ENCODE results near the gene MIS18BP1. TPM values are rescaled to one million over a fixed set of nuclear protein-coding genes. Genes with fewer than 3 reads are reported as not detected.
A peak's percentile ranks its signal among the peaks of the same experiment; 100 is the strongest.

The MIS18BP1 gene
- total and polyA plus RNA-seq, 10 of the 15 experiments (the other 5 are each of a cell fraction or from before 2014, with no cell fraction given): 16.9 to 88.9 (median 57.0) TPM

DNA sequence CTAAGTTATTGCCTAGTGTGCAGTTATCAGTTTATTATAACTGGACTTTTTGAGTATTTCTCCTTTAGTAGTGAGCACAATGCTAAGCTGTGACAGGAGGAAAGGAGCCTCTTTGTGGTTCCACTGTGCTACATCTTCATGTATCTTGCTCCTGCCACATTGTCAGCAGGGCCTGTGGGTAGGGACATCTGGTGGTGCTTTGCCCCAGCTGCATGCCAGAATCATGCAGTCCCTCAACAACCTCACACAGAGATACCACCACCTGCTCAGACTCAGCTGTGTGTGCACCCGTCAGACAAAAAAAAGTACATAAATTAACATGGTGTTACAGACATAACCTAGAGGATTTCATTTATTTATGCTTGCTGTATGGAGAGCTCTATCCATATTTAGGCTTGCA is 51.1 kb downstream of the MIS18BP1 start (continued):
- TF ChIP-seq CTCF (IDR thresholded peaks at IDR 0.05 in 2 of 3, conservative IDR thresholded peaks at IDR 0.05 in 1 of 3; ENCODE audit: control insufficient read depth in 2 of 3, extremely low read depth in 1 of 3, insufficient read depth in 1 of 3, low read depth in 3 of 3, low read length in 3 of 3) (peak; percentile 37 to 45 (median 37); a peak in 4 of 6 replicates), SREBF1 (IDR thresholded peaks at IDR 0.05; ENCODE audit: low read length) (no peak), PAX8 (IDR thresholded peaks at IDR 0.05) (no peak), ZNF207 (IDR thresholded peaks at IDR 0.05; ENCODE audit: borderline replicate concordance) (no peak), SMARCA5 (IDR thresholded peaks at IDR 0.05) (no peak), IRF4 (IDR thresholded peaks at IDR 0.05; ENCODE audit: low read depth, low read length) (no peak), TCF3 (IDR thresholded peaks at IDR 0.05; ENCODE audit: borderline replicate concordance, insufficient read depth, low read depth, low read length) (0 out of 2 replicates have a peak, but pooled peaks have one; percentile 15), RUNX3 (IDR thresholded peaks at IDR 0.05; ENCODE audit: low read length) (peak; percentile 36; the same call in 1 of the 2 replicates), STAT1 (conservative IDR thresholded peaks at IDR 0.05) (no peak), TCF7 (IDR thresholded peaks at IDR 0.05; ENCODE audit: borderline replicate concordance) (no peak), HDGF (IDR thresholded peaks at IDR 0.05) (no peak), EP300 (IDR thresholded peaks at IDR 0.05; ENCODE audit: borderline replicate concordance in 1 of 2, control insufficient read depth in 1 of 2, low read depth in 2 of 2, low read length in 2 of 2) (no peak), MEF2A (IDR thresholded peaks at IDR 0.05; ENCODE audit: insufficient read depth, low read depth, low read length) (no peak)
- TF ChIP-seq, protein P1, sequence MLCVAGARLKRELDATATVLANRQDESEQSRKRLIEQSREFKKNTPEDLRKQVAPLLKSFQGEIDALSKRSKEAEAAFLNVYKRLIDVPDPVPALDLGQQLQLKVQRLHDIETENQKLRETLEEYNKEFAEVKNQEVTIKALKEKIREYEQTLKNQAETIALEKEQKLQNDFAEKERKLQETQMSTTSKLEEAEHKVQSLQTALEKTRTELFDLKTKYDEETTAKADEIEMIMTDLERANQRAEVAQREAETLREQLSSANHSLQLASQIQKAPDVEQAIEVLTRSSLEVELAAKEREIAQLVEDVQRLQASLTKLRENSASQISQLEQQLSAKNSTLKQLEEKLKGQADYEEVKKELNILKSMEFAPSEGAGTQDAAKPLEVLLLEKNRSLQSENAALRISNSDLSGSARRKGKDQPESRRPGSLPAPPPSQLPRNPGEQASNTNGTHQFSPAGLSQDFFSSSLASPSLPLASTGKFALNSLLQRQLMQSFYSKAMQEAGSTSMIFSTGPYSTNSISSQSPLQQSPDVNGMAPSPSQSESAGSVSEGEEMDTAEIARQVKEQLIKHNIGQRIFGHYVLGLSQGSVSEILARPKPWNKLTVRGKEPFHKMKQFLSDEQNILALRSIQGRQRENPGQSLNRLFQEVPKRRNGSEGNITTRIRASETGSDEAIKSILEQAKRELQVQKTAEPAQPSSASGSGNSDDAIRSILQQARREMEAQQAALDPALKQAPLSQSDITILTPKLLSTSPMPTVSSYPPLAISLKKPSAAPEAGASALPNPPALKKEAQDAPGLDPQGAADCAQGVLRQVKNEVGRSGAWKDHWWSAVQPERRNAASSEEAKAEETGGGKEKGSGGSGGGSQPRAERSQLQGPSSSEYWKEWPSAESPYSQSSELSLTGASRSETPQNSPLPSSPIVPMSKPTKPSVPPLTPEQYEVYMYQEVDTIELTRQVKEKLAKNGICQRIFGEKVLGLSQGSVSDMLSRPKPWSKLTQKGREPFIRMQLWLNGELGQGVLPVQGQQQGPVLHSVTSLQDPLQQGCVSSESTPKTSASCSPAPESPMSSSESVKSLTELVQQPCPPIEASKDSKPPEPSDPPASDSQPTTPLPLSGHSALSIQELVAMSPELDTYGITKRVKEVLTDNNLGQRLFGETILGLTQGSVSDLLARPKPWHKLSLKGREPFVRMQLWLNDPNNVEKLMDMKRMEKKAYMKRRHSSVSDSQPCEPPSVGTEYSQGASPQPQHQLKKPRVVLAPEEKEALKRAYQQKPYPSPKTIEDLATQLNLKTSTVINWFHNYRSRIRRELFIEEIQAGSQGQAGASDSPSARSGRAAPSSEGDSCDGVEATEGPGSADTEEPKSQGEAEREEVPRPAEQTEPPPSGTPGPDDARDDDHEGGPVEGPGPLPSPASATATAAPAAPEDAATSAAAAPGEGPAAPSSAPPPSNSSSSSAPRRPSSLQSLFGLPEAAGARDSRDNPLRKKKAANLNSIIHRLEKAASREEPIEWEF (IDR thresholded peaks at IDR 0.05; ENCODE audit: insufficient replicate concordance, low read depth, low read length): no peak
- TF ChIP-seq, protein P2, sequence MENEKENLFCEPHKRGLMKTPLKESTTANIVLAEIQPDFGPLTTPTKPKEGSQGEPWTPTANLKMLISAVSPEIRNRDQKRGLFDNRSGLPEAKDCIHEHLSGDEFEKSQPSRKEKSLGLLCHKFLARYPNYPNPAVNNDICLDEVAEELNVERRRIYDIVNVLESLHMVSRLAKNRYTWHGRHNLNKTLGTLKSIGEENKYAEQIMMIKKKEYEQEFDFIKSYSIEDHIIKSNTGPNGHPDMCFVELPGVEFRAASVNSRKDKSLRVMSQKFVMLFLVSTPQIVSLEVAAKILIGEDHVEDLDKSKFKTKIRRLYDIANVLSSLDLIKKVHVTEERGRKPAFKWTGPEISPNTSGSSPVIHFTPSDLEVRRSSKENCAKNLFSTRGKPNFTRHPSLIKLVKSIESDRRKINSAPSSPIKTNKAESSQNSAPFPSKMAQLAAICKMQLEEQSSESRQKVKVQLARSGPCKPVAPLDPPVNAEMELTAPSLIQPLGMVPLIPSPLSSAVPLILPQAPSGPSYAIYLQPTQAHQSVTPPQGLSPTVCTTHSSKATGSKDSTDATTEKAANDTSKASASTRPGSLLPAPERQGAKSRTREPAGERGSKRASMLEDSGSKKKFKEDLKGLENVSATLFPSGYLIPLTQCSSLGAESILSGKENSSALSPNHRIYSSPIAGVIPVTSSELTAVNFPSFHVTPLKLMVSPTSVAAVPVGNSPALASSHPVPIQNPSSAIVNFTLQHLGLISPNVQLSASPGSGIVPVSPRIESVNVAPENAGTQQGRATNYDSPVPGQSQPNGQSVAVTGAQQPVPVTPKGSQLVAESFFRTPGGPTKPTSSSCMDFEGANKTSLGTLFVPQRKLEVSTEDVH (IDR thresholded peaks at IDR 0.05; ENCODE audit: low read depth, partially characterized antibody): no peak
